DND-41 (cell line): ENCODE measurements around the gene IDH3B.

ENCODE experiments used
- CTCF ChIP-seq: IDR thresholded peaks from 2 replicates; pipeline ENCODE4 v1.5.1; 2012; ENCODE audit warnings: borderline replicate concordance, low read length, moderate library complexity, mild to moderate bottlenecking; ENCODE audit not compliant: poor library complexity, severe bottlenecking; ENCODE audit errors: extremely low read depth
- EZH2 ChIP-seq: IDR thresholded peaks from 3 replicates; pipeline ENCODE4 v1.6.1; 2012; ENCODE audit warnings: borderline replicate concordance, low read depth, mild to moderate bottlenecking, moderate library complexity, low read length, inconsistent platforms; ENCODE audit not compliant: severe bottlenecking

DNA sequence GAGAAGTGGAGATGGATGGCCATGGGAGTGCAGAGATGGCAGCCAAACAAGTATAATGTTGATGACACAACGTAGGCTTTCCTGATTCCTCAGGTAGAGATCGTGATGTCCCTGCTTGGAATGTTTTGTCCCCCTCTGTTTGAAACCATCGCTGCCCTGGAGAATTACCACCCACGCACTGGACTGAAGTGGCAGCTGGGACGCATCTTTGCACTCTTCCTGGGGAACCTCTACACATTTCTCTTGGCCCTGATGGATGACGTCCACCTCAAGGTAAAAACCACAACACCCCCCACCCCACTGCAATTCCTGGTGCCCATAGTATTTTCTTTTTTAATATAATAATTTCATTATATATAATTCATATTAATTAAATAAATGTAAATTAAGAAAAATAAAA is 53.7 kb downstream of the IDH3B start:
- no peak for TF ChIP-seq CTCF
- TF ChIP-seq EZH2 = no peak
